PC-9 (cell line): ENCODE data around the gene KDM5A.

Experiments used
- CTCF ChIP-seq: fragments of 200-600 bp; sonication (generic); conservative IDR thresholded peaks from 2 replicates; pipeline ENCODE4 v1.6.1; 2017; ENCODE audit warnings: mixed run types, antibody characterized with exemption, mild to moderate bottlenecking, moderate library complexity
- EZH2 ChIP-seq: fragments of 200-600 bp; sonication (generic); IDR thresholded peaks from 2 replicates; pipeline ENCODE4 v1.8.0; 2017; ENCODE audit warnings: antibody characterized with exemption, low read depth

GRCh38 chr12:304805-305204 is 84.3 kb downstream of the KDM5A start:
- no peak for TF ChIP-seq EZH2
- TF ChIP-seq CTCF = no peak
